Stimulated activated CD4-positive, alpha-beta T cell treated with anti-CD3 and anti-CD28 coated beads, Interleukin-2, amount 100 ng/mL, for 4 hours (primary cell): ENCODE results near the gene PFDN1.

ENCODE experiments used
- DNase-seq: peaks from one replicate; pipeline ENCODE4 v3.0.0-alpha.2; 2020; ENCODE audit warnings: low read depth

Gene PFDN1

GRCh38 chr5:140328036-140328764, 25.3 kb upstream of the PFDN1 start:
- DNase-seq = no peak

GRCh38 chr5:140327589-140327988, 24.7 kb upstream of the PFDN1 start:
- no peak for DNase-seq

DNA sequence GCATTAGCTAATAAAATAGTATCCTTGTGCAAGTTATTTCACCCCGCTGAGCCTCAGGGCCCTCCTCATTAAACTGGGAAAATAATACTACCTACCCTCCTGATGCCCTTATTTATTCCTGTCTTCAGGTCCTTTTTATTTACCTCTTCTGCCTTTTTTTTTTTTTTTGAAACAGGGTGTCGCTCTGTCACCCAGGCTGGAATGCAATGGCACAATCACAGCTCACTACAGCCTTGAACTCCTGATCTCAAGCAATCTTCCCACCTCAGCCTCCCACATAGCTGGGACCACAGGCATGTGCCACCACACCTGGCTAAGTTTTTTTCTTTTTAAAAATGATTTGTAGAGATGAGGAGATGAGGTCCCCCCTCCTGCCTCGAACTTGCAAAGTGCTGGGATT, 22.6 kb upstream of the PFDN1 start:
- DNase-seq = no peak

DNA sequence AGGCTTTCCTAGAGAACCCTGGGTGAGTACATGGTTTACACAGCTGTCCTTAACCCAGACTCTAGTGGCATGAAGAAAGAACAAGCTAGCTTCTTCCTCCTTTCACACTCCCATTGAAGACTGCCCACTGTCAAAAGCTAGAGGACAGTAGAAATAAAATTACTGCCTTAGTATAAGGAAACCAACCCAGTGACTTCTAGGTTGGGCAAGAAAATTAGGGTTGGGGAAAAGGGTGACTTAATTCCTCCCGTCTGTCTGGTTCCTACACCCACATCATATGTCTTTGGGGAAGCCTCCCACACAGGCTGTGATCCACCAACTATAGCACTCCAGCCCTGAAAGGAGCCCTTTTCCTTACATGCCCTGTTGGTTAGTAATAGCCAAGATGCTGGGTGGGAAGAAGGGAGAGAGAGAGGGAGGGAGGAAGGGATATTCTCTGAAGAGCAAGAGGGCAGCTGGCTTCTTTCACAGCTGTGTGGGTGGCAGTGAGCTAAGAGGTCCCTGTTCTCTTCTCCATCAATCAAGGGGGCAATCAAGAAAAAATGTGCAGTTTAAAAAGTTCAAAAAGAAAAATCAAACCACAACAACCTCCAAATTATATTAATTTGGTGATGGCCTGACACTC, 21.8 kb upstream of the PFDN1 start:
- DNase-seq = no peak

DNA sequence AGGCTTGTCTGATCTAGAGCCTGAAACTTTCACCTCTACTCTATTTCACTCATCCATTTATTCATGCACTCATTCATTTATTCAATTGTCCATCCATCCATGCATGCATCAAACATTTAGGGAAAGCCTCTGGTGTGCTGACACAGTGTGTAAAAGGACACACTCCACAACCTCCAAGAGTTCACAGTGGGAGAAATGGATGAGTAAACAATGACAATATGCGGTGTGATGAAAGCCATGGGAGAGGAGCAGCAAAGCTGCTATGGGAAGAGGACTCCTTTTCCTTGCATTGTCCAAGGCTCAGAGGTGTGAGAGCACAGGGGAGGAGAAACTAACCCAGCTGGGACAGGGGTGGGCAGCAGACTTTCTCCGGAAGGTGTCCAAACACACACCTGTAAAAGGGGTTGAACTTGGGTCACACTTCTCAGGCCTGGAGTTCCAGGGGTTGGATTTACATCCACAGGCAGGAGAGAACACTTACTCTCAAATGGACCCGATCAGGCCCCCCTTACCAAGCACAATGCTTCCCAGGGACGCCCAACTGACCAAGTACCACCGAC, 21.2 kb upstream of the PFDN1 start:
- DNase-seq = no peak

GRCh38 chr5:140322751-140323731, 20.1 kb upstream of the PFDN1 start:
- no peak for DNase-seq

GRCh38 chr5:140321796-140322195, 18.9 kb upstream of the PFDN1 start:
- DNase-seq = no peak

GRCh38 chr5:140319833-140320232, 16.9 kb upstream of the PFDN1 start:
- no peak for DNase-seq

DNA sequence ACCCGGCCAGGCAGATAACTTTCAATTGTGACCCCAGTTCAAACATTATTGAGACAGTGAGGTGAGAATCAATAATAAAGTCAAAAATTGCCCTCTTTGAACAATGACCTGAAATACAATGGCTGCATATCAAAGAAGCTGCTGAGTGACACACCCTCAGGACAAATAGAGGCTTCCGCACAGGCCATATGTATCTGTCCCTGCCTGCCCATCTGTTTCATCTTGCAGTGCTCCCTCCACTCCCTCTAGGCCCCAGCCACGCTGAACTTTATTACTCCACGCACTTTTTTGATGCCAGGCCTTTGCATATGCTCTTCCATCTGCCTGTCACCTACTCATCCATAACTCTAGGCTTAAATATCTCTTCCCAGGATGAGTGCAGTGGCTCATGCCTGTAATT, 15.9 kb upstream of the PFDN1 start:
- DNase-seq = no peak

- no peak for DNase-seq
Observed at GRCh38 chr5:140317859-140318258, 15.0 kb upstream of the PFDN1 start.

GRCh38 chr5:140312791-140313189, 9.9 kb upstream of the PFDN1 start:
- no peak for DNase-seq

GRCh38 chr5:140312067-140312790, 9.3 kb upstream of the PFDN1 start:
- DNase-seq = no peak

GRCh38 chr5:140311011-140311467, 8.1 kb upstream of the PFDN1 start:
- DNase-seq = no peak

- no peak for DNase-seq
Observed at GRCh38 chr5:140310434-140310833, 7.5 kb upstream of the PFDN1 start.

GRCh38 chr5:140309706-140310249, 6.9 kb upstream of the PFDN1 start:
- DNase-seq = no peak

DNA sequence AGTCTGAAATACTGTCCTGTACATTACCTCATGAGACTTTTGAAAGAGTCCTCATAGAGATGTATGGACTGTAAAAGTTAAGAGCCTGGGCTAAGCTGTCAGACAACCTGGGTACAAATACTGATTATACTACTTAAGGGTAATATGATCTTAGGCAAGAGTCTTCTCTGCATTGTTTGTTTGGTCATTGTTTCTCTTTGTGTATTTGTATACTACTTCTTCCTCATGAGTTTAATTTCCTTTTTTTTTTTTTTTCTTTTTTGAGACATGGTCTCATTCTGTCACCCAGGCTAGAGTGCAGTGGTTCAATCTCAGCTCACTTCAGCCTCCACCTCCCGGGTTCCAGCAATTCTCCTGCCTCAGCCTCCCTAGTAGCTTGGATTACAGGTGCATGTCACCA, 2.6 kb upstream of the PFDN1 start:
- no peak for DNase-seq

- no peak for DNase-seq
Observed at GRCh38 chr5:140303966-140304365, 1.1 kb upstream of the PFDN1 start.

GRCh38 chr5:140301136-140301535, 1.8 kb downstream of the PFDN1 start:
- DNase-seq = no peak

- DNase-seq = no peak
Observed at GRCh38 chr5:140299056-140299455, 3.8 kb downstream of the PFDN1 start.

GRCh38 chr5:140298183-140298601, 4.7 kb downstream of the PFDN1 start:
- no peak for DNase-seq

DNA sequence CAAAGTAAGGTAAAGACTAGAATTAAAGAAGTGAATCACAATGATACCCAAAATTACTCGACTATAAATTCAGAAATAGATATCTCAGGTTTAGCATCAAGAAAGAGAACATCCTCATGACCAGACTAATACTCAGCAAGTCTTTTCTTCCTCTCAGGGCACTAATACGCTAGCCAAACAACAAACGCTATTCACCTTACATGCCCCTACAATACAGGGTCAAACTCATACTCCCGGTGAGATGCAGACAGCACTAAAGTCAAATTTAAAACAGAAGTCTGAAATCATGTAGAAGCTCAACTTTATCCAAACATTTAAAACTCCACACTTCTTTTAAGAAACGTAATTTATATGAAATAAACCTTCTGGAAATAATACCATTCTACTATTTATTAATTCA, 5.6 kb downstream of the PFDN1 start:
- no peak for DNase-seq
